C4-2B (cell line): ENCODE results near the gene RBM20.

Experiments used
- ZFX ChIP-seq: fragments of 450-650 bp; IDR thresholded peaks from 2 replicates; pipeline ENCODE4 v1.6.1; 2017
- TF ChIP-seq, protein P1 (sequence below): fragments of 450-650 bp; conservative IDR thresholded peaks from 2 replicates; pipeline ENCODE4 v1.5.1; 2017; ENCODE audit warnings: mild to moderate bottlenecking

DNA sequence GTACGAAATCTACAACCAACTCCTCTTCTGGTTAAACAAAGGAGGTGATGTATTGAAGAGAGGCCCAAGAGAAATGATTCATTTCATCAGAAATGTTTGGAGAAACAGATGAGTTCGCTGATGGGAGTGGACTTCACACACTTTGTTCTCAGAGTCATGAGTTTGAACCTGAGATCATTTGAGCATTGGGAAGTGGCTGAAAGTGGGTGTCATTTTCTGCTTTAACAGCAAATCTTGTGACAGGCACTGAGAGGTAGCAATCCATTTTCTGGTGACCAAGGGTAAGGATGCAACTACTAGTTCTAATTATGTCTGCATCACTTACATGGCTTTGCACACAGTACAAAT, 51.4 kb downstream of the RBM20 start:
- TF ChIP-seq, protein P1, sequence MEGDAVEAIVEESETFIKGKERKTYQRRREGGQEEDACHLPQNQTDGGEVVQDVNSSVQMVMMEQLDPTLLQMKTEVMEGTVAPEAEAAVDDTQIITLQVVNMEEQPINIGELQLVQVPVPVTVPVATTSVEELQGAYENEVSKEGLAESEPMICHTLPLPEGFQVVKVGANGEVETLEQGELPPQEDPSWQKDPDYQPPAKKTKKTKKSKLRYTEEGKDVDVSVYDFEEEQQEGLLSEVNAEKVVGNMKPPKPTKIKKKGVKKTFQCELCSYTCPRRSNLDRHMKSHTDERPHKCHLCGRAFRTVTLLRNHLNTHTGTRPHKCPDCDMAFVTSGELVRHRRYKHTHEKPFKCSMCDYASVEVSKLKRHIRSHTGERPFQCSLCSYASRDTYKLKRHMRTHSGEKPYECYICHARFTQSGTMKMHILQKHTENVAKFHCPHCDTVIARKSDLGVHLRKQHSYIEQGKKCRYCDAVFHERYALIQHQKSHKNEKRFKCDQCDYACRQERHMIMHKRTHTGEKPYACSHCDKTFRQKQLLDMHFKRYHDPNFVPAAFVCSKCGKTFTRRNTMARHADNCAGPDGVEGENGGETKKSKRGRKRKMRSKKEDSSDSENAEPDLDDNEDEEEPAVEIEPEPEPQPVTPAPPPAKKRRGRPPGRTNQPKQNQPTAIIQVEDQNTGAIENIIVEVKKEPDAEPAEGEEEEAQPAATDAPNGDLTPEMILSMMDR, result no peak
- no peak for TF ChIP-seq ZFX
